ENCODE measurements around the gene SPTLC2.

GRCh38 chr14:77554207-77554606 lies 62.2 kb downstream of the SPTLC2 start:
- TF ChIP-seq CTCF (IDR thresholded peaks at IDR 0.05), result no peak
- TF ChIP-seq POLR2A (IDR thresholded peaks at IDR 0.05), result no peak
